ENCODE measurements around the gene BHLHE41. TPM values are rescaled to one million over a fixed set of nuclear protein-coding genes. Genes with fewer than 3 reads are reported as not detected.

Gene BHLHE41
- total RNA-seq, 1 donor from 2014 or later, result 34.5 TPM

DNA sequence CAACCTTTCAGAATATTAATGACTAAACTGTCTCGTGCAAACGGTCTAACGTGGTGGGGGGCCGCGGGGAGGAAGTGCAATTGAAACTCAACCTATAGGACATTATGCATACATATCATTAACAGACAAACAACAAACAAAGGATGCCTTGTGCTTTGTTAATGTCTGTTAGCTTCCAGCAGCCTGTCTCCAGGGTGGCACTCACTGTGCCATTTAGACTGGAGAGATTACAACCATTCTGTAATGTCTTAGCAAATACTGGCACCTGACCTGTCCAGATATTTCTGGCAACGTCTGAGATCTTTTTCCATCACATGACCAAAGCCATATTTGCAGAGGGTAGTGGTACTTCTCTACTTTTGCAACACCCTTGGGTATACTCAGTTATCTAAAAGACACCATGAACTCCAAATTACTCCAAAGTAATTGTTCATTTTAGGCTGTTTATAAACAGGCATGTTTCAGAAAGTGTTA is 11.6 kb downstream of the BHLHE41 start:
- CTCF ChIA-PET, result interaction anchor here (1.1 kb wide), 1 partner anchor 10 kb away, joined by 4 read pairs; no protein-coding TSS in a partner anchor

DNA sequence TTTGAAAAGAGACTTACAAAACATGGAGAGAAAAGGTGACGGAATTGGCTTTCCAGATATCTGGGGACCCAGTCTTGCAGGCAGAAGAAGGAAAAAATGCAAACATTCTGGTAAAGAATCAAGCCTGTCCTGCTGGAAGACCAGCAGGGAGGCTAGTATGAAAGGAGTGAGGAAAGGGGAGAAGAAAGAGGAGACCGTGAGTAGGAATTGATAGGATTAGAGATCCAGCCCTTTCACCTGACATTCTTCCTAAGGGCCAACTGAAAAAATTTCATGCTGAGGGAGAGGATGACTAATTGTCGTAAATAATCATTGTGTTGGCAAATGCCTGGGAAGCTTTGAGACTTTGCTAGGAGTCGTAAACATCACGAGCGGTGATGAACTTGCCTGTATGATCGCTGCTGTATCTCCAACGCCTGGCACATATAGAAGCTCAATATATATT is 12.1 kb downstream of the BHLHE41 start:
- Mint-ChIP-seq H3K27ac (peak overlapping the region; percentile 90), H3K27me3 (no peaks in the 10 kb centered on the region), H3K9me3 (no peaks in the 10 kb centered on the region), H3K4me1 (peaks cover 47% of the 10 kb centered on the region), H3K4me3 (peak overlapping the region; percentile 85), H3K36me3 (ENCODE audit: low read depth) (no peaks in the 10 kb centered on the region)
- ATAC-seq (ENCODE audit: low read depth) (no peak), DNase-seq (no peak)
- ChIA-PET POLR2A (interaction anchor here (3.4 kb wide), 1 partner anchor 11 kb away, joined by 46 read pairs; the partner anchor contains the start of gene BHLHE41), CTCF (interaction anchor here (1.1 kb wide), 1 partner anchor 10 kb away, joined by 4 read pairs; no protein-coding TSS in a partner anchor)
- TF ChIP-seq, protein P1, sequence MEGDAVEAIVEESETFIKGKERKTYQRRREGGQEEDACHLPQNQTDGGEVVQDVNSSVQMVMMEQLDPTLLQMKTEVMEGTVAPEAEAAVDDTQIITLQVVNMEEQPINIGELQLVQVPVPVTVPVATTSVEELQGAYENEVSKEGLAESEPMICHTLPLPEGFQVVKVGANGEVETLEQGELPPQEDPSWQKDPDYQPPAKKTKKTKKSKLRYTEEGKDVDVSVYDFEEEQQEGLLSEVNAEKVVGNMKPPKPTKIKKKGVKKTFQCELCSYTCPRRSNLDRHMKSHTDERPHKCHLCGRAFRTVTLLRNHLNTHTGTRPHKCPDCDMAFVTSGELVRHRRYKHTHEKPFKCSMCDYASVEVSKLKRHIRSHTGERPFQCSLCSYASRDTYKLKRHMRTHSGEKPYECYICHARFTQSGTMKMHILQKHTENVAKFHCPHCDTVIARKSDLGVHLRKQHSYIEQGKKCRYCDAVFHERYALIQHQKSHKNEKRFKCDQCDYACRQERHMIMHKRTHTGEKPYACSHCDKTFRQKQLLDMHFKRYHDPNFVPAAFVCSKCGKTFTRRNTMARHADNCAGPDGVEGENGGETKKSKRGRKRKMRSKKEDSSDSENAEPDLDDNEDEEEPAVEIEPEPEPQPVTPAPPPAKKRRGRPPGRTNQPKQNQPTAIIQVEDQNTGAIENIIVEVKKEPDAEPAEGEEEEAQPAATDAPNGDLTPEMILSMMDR (IDR thresholded peaks at IDR 0.05), result no peak
- intact Hi-C loops (cut with micrococcal nuclease), result loop anchor here (5.0 kb wide), 2 partner anchors 900 to 1060 kb away; partner anchors contain the start of gene TM7SF3

More for the DNA sequence above, 11.6 kb downstream of the BHLHE41 start:
- Mint-ChIP-seq H3K27ac (peak overlapping the region; percentile 90), H3K9me3 (no peaks in the 10 kb centered on the region), H3K36me3 (ENCODE audit: low read depth) (no peaks in the 10 kb centered on the region), H3K4me3 (peak overlapping the region; percentile 85), H3K27me3 (no peaks in the 10 kb centered on the region), H3K4me1 (peaks cover 52% of the 10 kb centered on the region)
- TF ChIP-seq, protein P1 (IDR thresholded peaks at IDR 0.05), result no peak
- POLR2A ChIA-PET, result interaction anchor here (0.9 to 3.4 kb wide), 2 partner anchors 11 to 719 kb away, joined by 4 to 46 read pairs; partner anchors contain the start of genes BHLHE41 and ITPR2
- DNase-seq (no peak), ATAC-seq (ENCODE audit: low read depth) (no peak)
- intact Hi-C loops (cut with micrococcal nuclease), result loop anchor here (5.0 kb wide), 2 partner anchors 899 to 1061 kb away; partner anchors contain the start of gene TM7SF3

DNA sequence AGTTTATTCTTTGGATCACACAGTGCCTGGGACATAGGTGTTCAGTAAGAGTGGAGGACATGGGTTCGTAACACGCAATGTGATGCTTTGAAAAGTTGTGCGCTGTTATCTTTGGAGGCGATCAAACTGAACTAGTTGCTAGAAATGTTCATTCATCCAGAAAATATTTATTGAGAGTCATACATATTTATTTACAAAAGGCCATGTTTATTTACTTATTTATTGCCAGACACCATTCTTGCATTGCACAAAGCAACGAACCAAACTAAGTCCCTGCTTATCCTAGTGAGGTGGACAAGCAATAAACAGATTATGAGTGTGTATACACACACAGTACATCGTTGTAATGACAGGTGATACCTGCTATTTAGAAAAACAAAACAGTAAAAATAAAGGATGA is 12.6 kb downstream of the BHLHE41 start:
- no peaks in the 10 kb centered on the region for H3K9me3 Mint-ChIP-seq
- ATAC-seq (ENCODE audit: low read depth) (no peak), DNase-seq (no peak)
- H3K27ac Mint-ChIP-seq, result no peak overlapping the region
- no peaks in the 10 kb centered on the region for H3K36me3 Mint-ChIP-seq (ENCODE audit: low read depth)
- intact Hi-C loops (cut with micrococcal nuclease), result loop anchor here (5.0 kb wide), 2 partner anchors 900 to 1060 kb away; partner anchors contain the start of gene TM7SF3
- TF ChIP-seq, protein P1 (IDR thresholded peaks at IDR 0.05), result no peak
- ChIA-PET CTCF (interaction anchor here (1.1 to 1.4 kb wide), 2 partner anchors 11 to 15 kb away, joined by 4 read pairs; no protein-coding TSS in a partner anchor), POLR2A (interaction anchor here (3.4 kb wide), 1 partner anchor 12 kb away, joined by 46 read pairs; the partner anchor contains the start of gene BHLHE41)
- peaks cover 42% of the 10 kb centered on the region for H3K4me1 Mint-ChIP-seq
- no peaks in the 10 kb centered on the region for H3K27me3 Mint-ChIP-seq
- no peak overlapping the region for H3K4me3 Mint-ChIP-seq

DNA sequence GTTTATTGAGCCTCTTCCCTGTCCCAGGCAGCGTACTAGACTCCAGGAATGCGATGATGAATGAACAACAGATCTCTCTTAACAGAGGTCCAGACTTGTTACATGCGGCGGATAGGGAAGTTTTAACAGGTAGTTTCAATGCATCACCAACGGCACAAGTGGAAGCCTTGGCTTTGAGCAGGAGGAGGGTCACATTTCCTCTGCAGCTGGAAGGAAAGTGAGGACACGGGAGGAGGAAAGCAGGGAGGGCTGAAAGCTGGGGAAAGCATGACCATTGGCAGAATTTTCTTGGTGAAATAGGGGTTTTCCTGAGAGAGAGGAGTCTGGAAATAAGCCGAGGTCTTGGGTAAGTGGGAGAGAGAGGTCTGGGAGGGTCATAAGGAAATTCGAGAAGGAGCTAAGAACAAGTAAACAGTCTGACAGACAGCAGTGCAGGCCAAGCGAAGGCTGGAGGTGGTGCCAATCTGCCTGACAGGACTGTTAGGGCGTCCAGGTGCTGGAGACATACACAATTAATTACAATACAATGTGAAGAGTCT is 15.4 kb downstream of the BHLHE41 start:
- H3K27ac Mint-ChIP-seq, result no peak overlapping the region
- ChIA-PET POLR2A (no interaction called here), CTCF (interaction anchor here (0.6 to 1.5 kb wide), 3 partner anchors 9 to 14 kb away, joined by 3 to 4 read pairs (median 3); no protein-coding TSS in a partner anchor)
- intact Hi-C loops (cut with micrococcal nuclease), result no loop called here
- H3K4me3 Mint-ChIP-seq, result no peak overlapping the region
- TF ChIP-seq, protein P1 (IDR thresholded peaks at IDR 0.05), result no peak
- H3K4me1 Mint-ChIP-seq, result peaks cover 16% of the 10 kb centered on the region
- DNase-seq (no peak), ATAC-seq (ENCODE audit: low read depth) (no peak)
- no peaks in the 10 kb centered on the region for H3K27me3 Mint-ChIP-seq
- no peaks in the 10 kb centered on the region for H3K36me3 Mint-ChIP-seq (ENCODE audit: low read depth)
- no peaks in the 10 kb centered on the region for H3K9me3 Mint-ChIP-seq

DNA sequence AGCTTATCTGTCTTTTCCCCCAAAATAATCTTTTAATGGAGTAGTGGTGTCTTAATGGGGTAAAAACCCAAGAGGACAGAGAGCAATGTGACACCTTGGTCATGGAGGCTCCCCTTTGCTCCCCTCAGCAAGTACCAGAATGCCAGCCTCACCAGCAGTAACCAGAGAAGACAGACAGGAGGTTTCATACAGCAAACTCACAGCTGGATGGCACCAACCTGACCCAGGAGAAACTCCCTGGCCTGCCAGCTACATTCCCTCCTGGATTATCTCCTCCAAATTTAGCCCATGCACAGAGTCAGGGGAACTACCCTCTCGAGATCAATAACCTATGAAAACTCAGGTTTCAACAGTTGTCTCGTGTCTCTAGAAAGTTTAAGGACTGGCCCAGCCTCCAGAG is 15.9 kb downstream of the BHLHE41 start:
- Mint-ChIP-seq H3K36me3 (ENCODE audit: low read depth) (no peaks in the 10 kb centered on the region), H3K9me3 (no peaks in the 10 kb centered on the region), H3K4me1 (peaks cover 15% of the 10 kb centered on the region), H3K27me3 (no peaks in the 10 kb centered on the region), H3K27ac (no peak overlapping the region), H3K4me3 (no peak overlapping the region)
- ChIA-PET CTCF (interaction anchor here (0.9 to 1.5 kb wide), 3 partner anchors 11 to 15 kb away, joined by 3 to 4 read pairs (median 4); no protein-coding TSS in a partner anchor), POLR2A (no interaction called here)
- intact Hi-C loops (cut with micrococcal nuclease), result no loop called here
- TF ChIP-seq, protein P1 (IDR thresholded peaks at IDR 0.05), result no peak
- ATAC-seq (ENCODE audit: low read depth), result no peak
- DNase-seq, result no peak
